Psoas muscle (tissue), 8 donors: ENCODE data around the gene DCLK3. TPM values are rescaled to one million over a fixed set of nuclear protein-coding genes. Genes with fewer than 3 reads are reported as not detected.
A peak's percentile ranks its signal among the peaks of the same experiment; 100 is the strongest.

Source experiments
- ATAC-seq, 4 donors: fragments of 200-7000 bp; cut with Tn5 transposase; one replicate each; pipeline ENCODE4 v1.9.1; 2020; ENCODE audit warnings: moderate library complexity in 3 of 4, mild to moderate bottlenecking in 2 of 4
- DNase-seq, 2 donors: peaks; one replicate each; pipeline ENCODE4 v3.0.0-alpha.2; 2020
- H3K27ac ChIP-seq: fragments of 200-600 bp; one replicate; pipeline ENCODE4 v1.8.0; 2022
- H3K27me3 ChIP-seq, 3 donors: fragments of 200-600 bp in 1 of 3; one replicate each; pipeline versions ENCODE4 v1.6.1 to v1.8.0; 2013 to 2022; ENCODE audit warnings: low read length in 2 of 3, mild to moderate bottlenecking in 2 of 3, moderate library complexity in 1 of 3; ENCODE audit not compliant: insufficient read depth in 3 of 3
- H3K36me3 ChIP-seq, 2 donors: fragments of 200-600 bp in 1 of 2; one replicate each; pipeline versions ENCODE4 v1.6.1 to v1.8.0; 2013 to 2022; ENCODE audit warnings: low read depth in 1 of 2, mild to moderate bottlenecking in 1 of 2, moderate library complexity in 1 of 2; ENCODE audit not compliant: insufficient read depth in 1 of 2
- H3K4me1 ChIP-seq: fragments of 200-600 bp; one replicate; pipeline ENCODE4 v1.8.0; 2022
- H3K4me3 ChIP-seq: fragments of 200-600 bp; one replicate; pipeline ENCODE4 v1.8.0; 2022; ENCODE audit warnings: mild to moderate bottlenecking
- H3K9me3 ChIP-seq: fragments of 200-600 bp; one replicate; pipeline ENCODE4 v1.8.0; 2022
- CTCF ChIP-seq: fragments of 200-600 bp; IDR thresholded peaks from one replicate; pipeline ENCODE4 v1.8.0; 2022; ENCODE audit warnings: antibody characterized with exemption
- WGBS, 3 donors: extraction: QIAGEN DNeasy Blood & Tissue Kit; methylation state at CpG; one replicate each; pipeline versions ENCODE4 v1.1.6 to v1.1.7; 2013; 5-methylcytosine and 5-hydroxymethylcytosine counted together
- intact Hi-C, 2 donors: fragments of 100-400 bp; cut with DNase I; formaldehyde crosslinking; loops; one replicate each; pipeline versions ENCODE4 v1.11.0 to v1.14.2; 2022
- polyA plus RNA-seq, 3 donors: library from polyadenylated mRNA; stranded (reverse); fragments of 200-250 nt; gene quantifications; one replicate each; pipeline ENCODE4 v1.2.3, GENCODE V29; 2013
- total RNA-seq, 4 donors: library from RNA; stranded (reverse); fragmentation: NEBNext Ultra II Directional in 2 of 4; extraction: Animal tissue kit (Norgen Biotek cat#: 25700) in 2 of 4; gene quantifications; one replicate each; pipeline versions ENCODE4 v1.2.1 to v1.2.4, GENCODE V29; 2021 to 2023
- donor health status: healthy with polysubstance abuse.
- donor health status: DM: no; HTN: no; CAD: no; lungs with moderate emphysema.
- donor health status: Bipolar disorder and iron deficiency.
- donor health status: healthy.
- donor health status: DM: yes; HTN: yes; CAD: no.
- donor health status: DM: no; HTN: no; CAD: no.
- donor health status: DM: no; HTN: no; CAD: no.
- donor health status: DM: yes; HTN: yes; CAD: no.

DCLK3 gene
- total and polyA plus RNA-seq, 7 donors = 0.34 to 1.7 (median 0.54) TPM

GRCh38 chr3:36738702-36739101 is 25.7 kb downstream of the DCLK3 start:
- no peaks in the 10 kb centered on the region for H3K27me3 ChIP-seq
- DNase-seq = peak; percentile 54 to 76
- intact Hi-C loops = no loop called here
- 59 to 70% (median 65%) methylated on average over 16 of the region's 16 CpGs for WGBS, 3 donors
- H3K9me3 ChIP-seq = no peaks in the 10 kb centered on the region
- no peak overlapping the region for H3K4me3 ChIP-seq
- peak in 2 of 4 donors; percentile 46 to 63 for ATAC-seq
- no peaks in the 10 kb centered on the region for H3K4me1 ChIP-seq
- H3K27ac ChIP-seq = no peak overlapping the region
- no peak for TF ChIP-seq CTCF
- no peaks in the 10 kb centered on the region for H3K36me3 ChIP-seq

GRCh38 chr3:36736301-36736700 is 28.1 kb downstream of the DCLK3 start:
- ATAC-seq = no peak
- H3K36me3 ChIP-seq = no peaks in the 10 kb centered on the region
- peaks cover 8% of the 10 kb centered on the region for H3K4me1 ChIP-seq
- DNase-seq = no peak
- H3K4me3 ChIP-seq = no peak overlapping the region
- intact Hi-C loops = no loop called here
- H3K27ac ChIP-seq = no peak overlapping the region
- no peaks in the 10 kb centered on the region for H3K27me3 ChIP-seq
- no peak for TF ChIP-seq CTCF
- 72 to 87% (median 83%) methylated on average over 1 of the region's 1 CpG for WGBS, 3 donors
- no peaks in the 10 kb centered on the region for H3K9me3 ChIP-seq

GRCh38 chr3:36734742-36735141 is 29.6 kb downstream of the DCLK3 start:
- no peak for ATAC-seq
- H3K4me3 ChIP-seq = no peak overlapping the region
- intact Hi-C loops = loop anchor here in 1 of 2 donors (5.0 kb wide), 1 partner anchor 133 kb away; no protein-coding TSS in a partner anchor
- peaks cover 8% of the 10 kb centered on the region for H3K4me1 ChIP-seq
- TF ChIP-seq CTCF = no peak
- no peak for DNase-seq
- H3K27ac ChIP-seq = no peak overlapping the region
- WGBS, 3 donors = 78 to 80% (median 79%) methylated on average over 2 of the region's 2 CpGs
- no peaks in the 10 kb centered on the region for H3K9me3 ChIP-seq
- no peaks in the 10 kb centered on the region for H3K27me3 ChIP-seq
- H3K36me3 ChIP-seq = no peaks in the 10 kb centered on the region

GRCh38 chr3:36733723-36734122 is 30.6 kb downstream of the DCLK3 start:
- H3K27ac ChIP-seq = no peak overlapping the region
- H3K27me3 ChIP-seq = no peaks in the 10 kb centered on the region
- no peak for TF ChIP-seq CTCF
- DNase-seq (no peak), ATAC-seq (no peak)
- H3K9me3 ChIP-seq = no peaks in the 10 kb centered on the region
- H3K4me1 ChIP-seq = peaks cover 8% of the 10 kb centered on the region
- H3K36me3 ChIP-seq = no peaks in the 10 kb centered on the region
- H3K4me3 ChIP-seq = no peak overlapping the region
- WGBS, 3 donors = 51 to 66% (median 56%) methylated on average over 1 of the region's 1 CpG
- intact Hi-C loops = loop anchor here (2.0 to 5.0 kb wide), 2 partner anchors 134 to 225 kb away; no protein-coding TSS in a partner anchor

- Histone ChIP-seq H3K4me3 (no peak overlapping the region), H3K27me3 (no peaks in the 10 kb centered on the region), H3K36me3 (no peaks in the 10 kb centered on the region), H3K4me1 (peaks cover 8% of the 10 kb centered on the region), H3K27ac (no peak overlapping the region), H3K9me3 (no peaks in the 10 kb centered on the region)
- ATAC-seq = no peak
- intact Hi-C loops = loop anchor here (2.0 to 5.0 kb wide), 2 partner anchors 134 to 226 kb away; no protein-coding TSS in a partner anchor
- DNase-seq = no peak
- WGBS, 3 donors = 19 to 47% (median 27%) methylated on average over 1 of the region's 1 CpG
- TF ChIP-seq CTCF = no peak
Observed at GRCh38 chr3:36733162-36733696, 31.1 kb downstream of the DCLK3 start.
